IMR-90 (cell line): ENCODE measurements around the gene VOPP1. TPM values are rescaled to one million over a fixed set of nuclear protein-coding genes. Genes with fewer than 3 reads are reported as not detected.
A peak's percentile ranks its signal among the peaks of the same experiment; 100 is the strongest.

Experiments used
- ATAC-seq: fragments of 200-7000 bp; cut with Tn5 transposase; 2 replicates; pipeline ENCODE4 v1.9.1; 2020; ENCODE audit warnings: low read depth, mild to moderate bottlenecking, moderate library complexity
- BruUV-seq: library from RNA; stranded (reverse); fragments of 400-500 nt; replicated peaks from 2 replicates; lab custom pipeline; 2021; lab: Mats Ljungman, UMichigan
- CTCF ChIA-PET: fragments of 300-600 bp; formaldehyde crosslinking; extraction: SDS; loops from one replicate; lab custom pipeline; 2021; ENCODE audit warnings: antibody characterized with exemption; lab: Yijun Ruan, JAX
- POLR2A ChIA-PET: fragments of 300-600 bp; sonication (Branson Sonifier 250); formaldehyde crosslinking; loops from one replicate; lab custom pipeline; 2022; ENCODE audit warnings: antibody characterized with exemption; ENCODE audit not compliant: unreplicated experiment; lab: Charles Lee
- DNase-seq: peaks from one replicate; pipeline ENCODE4 v3.0.0; 2013
- H2AFZ ChIP-seq: replicated peaks from 2 replicates; pipeline ENCODE3; 2013; ENCODE audit warnings: low read length, mild to moderate bottlenecking; ENCODE audit not compliant: poor library complexity
- H2AK5ac ChIP-seq: 2 replicates; pipeline ENCODE4 v1.6.1; 2013; ENCODE audit warnings: low read depth, low read length, inconsistent platforms
- H2AK9ac ChIP-seq: replicated peaks from 2 replicates; pipeline ENCODE3; 2013; ENCODE audit warnings: mild to moderate bottlenecking, low read depth, low read length, moderate library complexity; ENCODE audit not compliant: poor library complexity
- H2BK120ac ChIP-seq: 2 replicates; pipeline ENCODE4 v1.6.1; 2013; ENCODE audit warnings: low read depth, low read length, inconsistent platforms
- H2BK15ac ChIP-seq: 3 replicates; pipeline ENCODE4 v1.6.1; 2013; ENCODE audit warnings: low read depth, low read length, inconsistent platforms
- H2BK20ac ChIP-seq: 2 replicates; pipeline ENCODE4 v1.6.1; 2013; ENCODE audit warnings: low read depth, mild to moderate bottlenecking, inconsistent platforms, low read length, moderate library complexity
- H2BK5ac ChIP-seq: 2 replicates; pipeline ENCODE4 v1.6.1; 2013; ENCODE audit warnings: mild to moderate bottlenecking, low read depth, low read length, inconsistent platforms; ENCODE audit not compliant: poor library complexity, severe bottlenecking
- H3K14ac ChIP-seq: replicated peaks from 2 replicates; pipeline ENCODE4 v1.6.1; 2013; ENCODE audit warnings: low read depth, low read length, inconsistent platforms
- H3K18ac ChIP-seq: 2 replicates; pipeline ENCODE4 v1.6.1; 2013; ENCODE audit warnings: low read depth, low read length, control low read depth
- H3K23ac ChIP-seq: 2 replicates; pipeline ENCODE4 v1.6.1; 2013; ENCODE audit warnings: low read depth, low read length, inconsistent platforms
- H3K27ac ChIP-seq: 2 replicates; pipeline ENCODE4 v1.5.1; 2013; ENCODE audit warnings: mild to moderate bottlenecking, control low read depth, low read length; ENCODE audit not compliant: insufficient read depth
- H3K27me3 ChIP-seq: 2 replicates; pipeline ENCODE4 v1.6.1; 2013; ENCODE audit warnings: low read length; ENCODE audit not compliant: control insufficient read depth, insufficient read depth
- H3K36me3 ChIP-seq: 2 replicates; pipeline ENCODE4 v1.6.1; 2013; ENCODE audit warnings: low read length, mixed read lengths; ENCODE audit not compliant: control insufficient read depth, insufficient read depth
- H3K4ac ChIP-seq: 2 replicates; pipeline ENCODE4 v1.6.1; 2013; ENCODE audit warnings: low read depth, low read length, inconsistent platforms
- H3K4me1 ChIP-seq: 2 replicates; pipeline ENCODE4 v1.6.1; 2013; ENCODE audit warnings: low read length, mixed read lengths; ENCODE audit not compliant: control insufficient read depth, insufficient read depth
- H3K4me2 ChIP-seq: 2 replicates; pipeline ENCODE4 v1.6.1; 2013; ENCODE audit warnings: low read depth, mild to moderate bottlenecking, control low read depth, low read length, moderate library complexity
- H3K4me3 ChIP-seq: 2 replicates; pipeline ENCODE4 v1.5.1; 2013; ENCODE audit warnings: low read depth, mild to moderate bottlenecking, control low read depth, low read length, moderate library complexity; ENCODE audit not compliant: insufficient read depth
- H3K56ac ChIP-seq: 2 replicates; pipeline ENCODE4 v1.6.1; 2013; ENCODE audit warnings: low read length, inconsistent platforms; ENCODE audit not compliant: insufficient read depth; ENCODE audit errors: extremely low read depth
- H3K79me1 ChIP-seq, 2 experiments: 2 replicates each; pipeline ENCODE4 v1.6.1; 2013; ENCODE audit warnings: low read length in 2 of 2, inconsistent platforms in 1 of 2, low read depth in 1 of 2
- H3K9ac ChIP-seq: 2 replicates; pipeline ENCODE4 v1.6.1; 2013; ENCODE audit warnings: low read depth, low read length, control low read depth
- H3K9me1 ChIP-seq: 2 replicates; pipeline ENCODE4 v1.6.1; 2013; ENCODE audit warnings: low read length, inconsistent platforms; ENCODE audit not compliant: insufficient read depth
- H3K9me3 ChIP-seq: 2 replicates; pipeline ENCODE4 v1.6.1; 2013; ENCODE audit warnings: low read length; ENCODE audit not compliant: control insufficient read depth, insufficient read depth
- H4K20me1 ChIP-seq: 2 replicates; pipeline ENCODE4 v1.6.1; 2013; ENCODE audit warnings: low read length, inconsistent platforms; ENCODE audit not compliant: insufficient read depth
- H4K5ac ChIP-seq: 2 replicates; pipeline ENCODE4 v1.6.1; 2013; ENCODE audit warnings: mild to moderate bottlenecking, low read depth, low read length, control low read depth
- H4K8ac ChIP-seq, 2 experiments: 2 replicates each; pipeline ENCODE4 v1.6.1; 2013; ENCODE audit warnings: low read depth in 2 of 2, low read length in 2 of 2, control low read depth in 1 of 2, inconsistent platforms in 1 of 2
- H4K91ac ChIP-seq: 2 replicates; pipeline ENCODE4 v1.6.1; 2013; ENCODE audit warnings: low read depth, low read length, inconsistent platforms; ENCODE audit not compliant: insufficient read depth
- BHLHE40 ChIP-seq: fragments of 150-350 bp; IDR thresholded peaks from 2 replicates; pipeline ENCODE4 v1.6.1; 2016; ENCODE audit warnings: mild to moderate bottlenecking, low read depth, low read length
- CHD1 ChIP-seq: IDR thresholded peaks from 2 replicates; pipeline ENCODE4 v1.6.1; 2012; ENCODE audit warnings: low read depth, low read length, improper control_type of control experiment
- FOS ChIP-seq: fragments of 150-350 bp; IDR thresholded peaks from 2 replicates; pipeline ENCODE4 v1.6.1; 2016; ENCODE audit warnings: low read depth, low read length
- MAFK ChIP-seq: IDR thresholded peaks from 2 replicates; pipeline ENCODE4 v1.6.1; 2012; ENCODE audit warnings: low read depth, low read length, improper control_type of control experiment
- MAZ ChIP-seq: IDR thresholded peaks from 2 replicates; pipeline ENCODE4 v1.6.1; 2012; ENCODE audit warnings: low read depth, mild to moderate bottlenecking, low read length, improper control_type of control experiment, moderate library complexity, borderline replicate concordance
- MXI1 ChIP-seq: IDR thresholded peaks from 2 replicates; pipeline ENCODE4 v1.6.1; 2012; ENCODE audit warnings: low read depth, mild to moderate bottlenecking, low read length, moderate library complexity, borderline replicate concordance
- NFE2L2 ChIP-seq: fragments of 150-350 bp; IDR thresholded peaks from 2 replicates; pipeline ENCODE4 v1.6.1; 2016; ENCODE audit warnings: low read depth, mild to moderate bottlenecking, low read length
- RAD21 ChIP-seq: IDR thresholded peaks from 2 replicates; pipeline ENCODE4 v1.6.1; 2012; ENCODE audit warnings: low read length, improper control_type of control experiment
- RCOR1 ChIP-seq: IDR thresholded peaks from 2 replicates; pipeline ENCODE4 v1.6.1; 2012; ENCODE audit warnings: mild to moderate bottlenecking, low read length, improper control_type of control experiment; ENCODE audit not compliant: insufficient replicate concordance
- SMC3 ChIP-seq: fragments of 150-350 bp; IDR thresholded peaks from 2 replicates; pipeline ENCODE4 v1.6.1; 2016; ENCODE audit warnings: low read depth, mild to moderate bottlenecking, antibody characterized with exemption, low read length, moderate library complexity
- WGBS, 2 experiments: methylation state at CpG; one replicate each; pipeline versions ENCODE4 v1.1.5 to v1.1.7; 2013; ENCODE audit warnings: missing lambda C conversion rate in 2 of 2; ENCODE audit not compliant: insufficient read length in 1 of 2; ENCODE audit errors: extremely low coverage in 2 of 2; 5-methylcytosine and 5-hydroxymethylcytosine counted together
- dilution Hi-C: fragments of 300-500 bp; cut with HindIII; formaldehyde crosslinking; loops from one replicate; pipeline ENCODE4 v1.14.3; 2018; ENCODE audit warnings: low sequenced_read_pairs; ENCODE audit not compliant: unreplicated experiment
- in situ Hi-C: fragments of 300-500 bp; cut with MboI; formaldehyde crosslinking; loops from 3 replicates; pipeline ENCODE4 v1.14.3; 2019; ENCODE audit warnings: low sequenced_read_pairs, inconsistent platforms, mixed read lengths
- intact Hi-C: fragments of 100-400 bp; cut with micrococcal nuclease; formaldehyde crosslinking; loops from 2 replicates; pipeline ENCODE4 v1.10.0; 2022
- polyA plus RNA-seq, 3 experiments: library from polyadenylated mRNA; depleted of rRNA; stranded (reverse); fragments of >200 nt; gene quantifications; 2 replicates each; pipeline ENCODE4 v1.2.3, GENCODE V29; 2012; ENCODE audit warnings: low replicate concordance in 1 of 3
- total RNA-seq: library from RNA; depleted of rRNA; stranded (reverse); fragments of >200 nt; gene quantifications from 2 replicates; pipeline ENCODE4 v1.2.3, GENCODE V29; 2012
- TF ChIP-seq, protein P1 (sequence below): fragments of 150-350 bp; IDR thresholded peaks from 2 replicates; pipeline ENCODE4 v1.6.1; 2017; ENCODE audit warnings: mild to moderate bottlenecking, antibody characterized with exemption, low read length, low read depth
- TF ChIP-seq, protein P2 (sequence below): conservative IDR thresholded peaks from 2 replicates; pipeline ENCODE4 v1.5.1; 2012; ENCODE audit warnings: mild to moderate bottlenecking, low read depth, low read length, improper control_type of control experiment

VOPP1 gene
- total and polyA plus RNA-seq, 2 of the 4 experiments (the other 2 are of a cell fraction): 60.2 to 94.5 TPM

DNA sequence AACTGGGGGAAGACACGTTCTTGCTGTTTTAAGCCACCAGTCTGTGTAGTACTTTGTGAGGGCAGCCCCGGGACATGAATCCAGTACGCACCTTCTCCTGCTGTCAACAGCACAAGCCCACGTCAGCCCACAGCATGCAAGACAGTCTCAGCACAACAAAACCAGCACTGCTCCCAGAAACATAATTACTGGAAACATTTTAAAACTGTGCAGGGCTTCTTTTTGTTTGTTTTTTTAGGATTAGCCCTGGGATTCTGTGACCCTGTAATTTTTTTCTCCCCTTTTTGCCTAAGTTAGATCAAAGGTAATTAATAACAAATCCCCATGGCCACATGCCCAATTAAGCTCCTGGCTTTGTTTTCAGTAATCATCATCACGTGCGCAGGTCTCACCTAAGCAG is 87.5 kb downstream of the VOPP1 start:
- peaks cover 7 to 60% of the 10 kb centered on the region in 2 experiments; a peak in 3 of 4 replicates for H3K79me1 ChIP-seq
- H3K9ac ChIP-seq: no peak overlapping the region
- H3K4me2 ChIP-seq: no peak overlapping the region
- H3K9me3 ChIP-seq: no peaks in the 10 kb centered on the region
- H2BK15ac ChIP-seq: no peak overlapping the region
- TF ChIP-seq, protein P1, sequence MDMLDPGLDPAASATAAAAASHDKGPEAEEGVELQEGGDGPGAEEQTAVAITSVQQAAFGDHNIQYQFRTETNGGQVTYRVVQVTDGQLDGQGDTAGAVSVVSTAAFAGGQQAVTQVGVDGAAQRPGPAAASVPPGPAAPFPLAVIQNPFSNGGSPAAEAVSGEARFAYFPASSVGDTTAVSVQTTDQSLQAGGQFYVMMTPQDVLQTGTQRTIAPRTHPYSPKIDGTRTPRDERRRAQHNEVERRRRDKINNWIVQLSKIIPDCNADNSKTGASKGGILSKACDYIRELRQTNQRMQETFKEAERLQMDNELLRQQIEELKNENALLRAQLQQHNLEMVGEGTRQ: no peak
- no peak for TF ChIP-seq CHD1
- no peak for TF ChIP-seq MXI1
- no peak for TF ChIP-seq NFE2L2
- TF ChIP-seq RAD21: no peak
- TF ChIP-seq MAFK: no peak
- TF ChIP-seq MAZ: no peak
- TF ChIP-seq SMC3: no peak
- TF ChIP-seq RCOR1: no peak
- no peak for TF ChIP-seq BHLHE40
- no peak for TF ChIP-seq FOS
- TF ChIP-seq, protein P2, sequence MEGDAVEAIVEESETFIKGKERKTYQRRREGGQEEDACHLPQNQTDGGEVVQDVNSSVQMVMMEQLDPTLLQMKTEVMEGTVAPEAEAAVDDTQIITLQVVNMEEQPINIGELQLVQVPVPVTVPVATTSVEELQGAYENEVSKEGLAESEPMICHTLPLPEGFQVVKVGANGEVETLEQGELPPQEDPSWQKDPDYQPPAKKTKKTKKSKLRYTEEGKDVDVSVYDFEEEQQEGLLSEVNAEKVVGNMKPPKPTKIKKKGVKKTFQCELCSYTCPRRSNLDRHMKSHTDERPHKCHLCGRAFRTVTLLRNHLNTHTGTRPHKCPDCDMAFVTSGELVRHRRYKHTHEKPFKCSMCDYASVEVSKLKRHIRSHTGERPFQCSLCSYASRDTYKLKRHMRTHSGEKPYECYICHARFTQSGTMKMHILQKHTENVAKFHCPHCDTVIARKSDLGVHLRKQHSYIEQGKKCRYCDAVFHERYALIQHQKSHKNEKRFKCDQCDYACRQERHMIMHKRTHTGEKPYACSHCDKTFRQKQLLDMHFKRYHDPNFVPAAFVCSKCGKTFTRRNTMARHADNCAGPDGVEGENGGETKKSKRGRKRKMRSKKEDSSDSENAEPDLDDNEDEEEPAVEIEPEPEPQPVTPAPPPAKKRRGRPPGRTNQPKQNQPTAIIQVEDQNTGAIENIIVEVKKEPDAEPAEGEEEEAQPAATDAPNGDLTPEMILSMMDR: no peak
- H4K91ac ChIP-seq: no peak overlapping the region
- 0 out of 2 replicates have a peak overlapping the region, but pooled peaks have one; percentile 14 for H3K23ac ChIP-seq
- H3K56ac ChIP-seq: no peak overlapping the region
- no peak overlapping the region for H2BK5ac ChIP-seq
- no peak overlapping the region for H3K4me3 ChIP-seq
- in situ Hi-C loops: no loop called here
- no peak overlapping the region for H4K5ac ChIP-seq
- no peak overlapping the region for H3K18ac ChIP-seq
- H3K27me3 ChIP-seq: no peaks in the 10 kb centered on the region
- no peak overlapping the region for H3K4ac ChIP-seq
- no peak for DNase-seq
- H3K27ac ChIP-seq: no peak overlapping the region
- WGBS, 2 experiments: 79% methylated on average over 2 of the region's 6 CpGs; no CpG with 5 or more reads in 1 of the 2 experiments
- H3K4me1 ChIP-seq: peaks cover 6% of the 10 kb centered on the region; the same call in 1 of the 2 replicates
- dilution Hi-C loops: no loop called here
- peaks cover 3% of the 10 kb centered on the region; the same call in 1 of the 2 replicates for H4K20me1 ChIP-seq
- POLR2A ChIA-PET: no interaction called here
- no peak overlapping the region for H3K14ac ChIP-seq
- H2AK5ac ChIP-seq: peak overlapping the region; percentile 43; the same call in 1 of the 2 replicates
- CTCF ChIA-PET: no interaction called here
- no peak overlapping the region for H2BK20ac ChIP-seq
- peaks cover 8% of the 10 kb centered on the region for H3K9me1 ChIP-seq
- H4K8ac ChIP-seq: no peak overlapping the region
- no peak overlapping the region for H2BK120ac ChIP-seq
- H2AK9ac ChIP-seq: no peak overlapping the region
- H3K36me3 ChIP-seq: peaks cover 23% of the 10 kb centered on the region
- no peak overlapping the region for H2AFZ ChIP-seq
- intact Hi-C loops: no loop called here
- ATAC-seq: peak; percentile 35
- no TSS peak for BruUV-seq
